HG03521 (cell line): Measurements from ENCODE around the gene PCDHGC4.

ENCODE experiments used
- ATAC-seq: cut with Tn5 transposase; IDR thresholded peaks from one replicate; pipeline ENCODE4 v1.9.1; 2021; ENCODE audit warnings: mild to moderate bottlenecking, moderate library complexity; ENCODE audit not compliant: unreplicated experiment

Gene PCDHGC4

GRCh38 chr5:141484641-141485311 is at the start of gene PCDHGC4:
Gene PCDHGC4, plus strand, starts transcription at chr5:141485030. Its CDS starts 144 bp downstream, at chr5:141485174.
- ATAC-seq = no peak

DNA sequence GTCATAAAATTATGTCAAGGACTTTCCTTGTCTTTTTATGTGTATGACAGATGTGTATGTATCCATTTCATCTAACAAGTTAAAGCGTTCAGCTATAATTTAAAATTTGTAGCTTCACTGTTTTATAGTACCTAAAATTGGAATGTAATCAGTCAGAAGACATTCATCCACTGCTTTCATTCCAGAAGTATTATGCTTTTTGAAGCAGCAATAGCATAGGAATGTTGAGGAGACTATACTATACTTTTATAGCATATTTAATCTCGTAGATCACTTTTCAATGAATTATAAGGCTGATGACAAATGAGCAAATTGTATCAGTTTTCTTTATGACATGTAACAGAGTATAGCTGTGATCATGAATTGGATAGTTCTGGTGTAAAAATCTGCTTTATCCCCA is 47.6 kb upstream of the PCDHGC4 start:
- ATAC-seq = no peak

DNA sequence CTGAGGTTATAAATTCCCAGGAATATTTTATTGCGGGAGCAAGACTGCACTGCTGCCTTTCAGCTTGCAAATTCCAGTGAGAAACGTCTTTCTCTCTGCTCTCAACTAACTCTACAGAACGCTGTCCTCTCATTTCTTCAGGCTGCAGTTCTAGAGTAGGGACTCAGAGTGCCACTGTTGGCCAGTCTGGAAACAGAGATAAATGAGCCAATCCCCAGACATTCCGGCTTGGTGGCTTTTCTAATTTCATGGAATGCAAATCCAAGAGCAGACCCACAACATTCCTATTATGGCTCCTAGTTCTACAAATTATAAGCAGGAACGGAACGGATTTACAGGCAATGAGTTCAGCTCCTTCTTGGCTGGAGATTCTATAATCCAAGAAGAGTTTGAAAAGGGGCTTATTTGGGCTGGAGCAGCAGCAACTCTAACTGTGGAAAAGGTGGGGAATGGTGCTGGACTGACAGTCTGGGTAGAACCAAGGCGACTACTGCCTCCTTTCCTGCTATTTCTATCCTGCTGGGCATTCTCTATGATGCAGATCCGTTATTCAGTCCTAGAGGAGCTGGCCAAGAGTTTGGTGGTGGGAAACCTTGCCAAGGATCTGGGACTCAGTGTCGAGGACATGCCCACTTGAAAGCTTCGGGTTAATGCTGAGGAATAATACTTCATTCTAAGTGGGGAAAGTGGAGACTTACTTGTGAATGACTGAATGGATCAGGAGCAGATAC is 45.3 kb upstream of the PCDHGC4 start:
- ATAC-seq = no peak

- no peak for ATAC-seq
These were observed 44.5 kb upstream of the PCDHGC4 start for GRCh38 chr5:141440341-141440740.

GRCh38 chr5:141441571-141442170 is 43.2 kb upstream of the PCDHGC4 start:
- ATAC-seq = no peak

- ATAC-seq = no peak
These were observed 19.5 kb upstream of the PCDHGC4 start for GRCh38 chr5:141465351-141465750.

GRCh38 chr5:141475625-141476131 is 9.2 kb upstream of the PCDHGC4 start, which contains the start of gene PCDHGC3:
Gene PCDHGC3, plus strand, starts transcription at chr5:141475966. Its CDS starts 151 bp downstream, at chr5:141476117.
- ATAC-seq = peak; percentile 96

DNA sequence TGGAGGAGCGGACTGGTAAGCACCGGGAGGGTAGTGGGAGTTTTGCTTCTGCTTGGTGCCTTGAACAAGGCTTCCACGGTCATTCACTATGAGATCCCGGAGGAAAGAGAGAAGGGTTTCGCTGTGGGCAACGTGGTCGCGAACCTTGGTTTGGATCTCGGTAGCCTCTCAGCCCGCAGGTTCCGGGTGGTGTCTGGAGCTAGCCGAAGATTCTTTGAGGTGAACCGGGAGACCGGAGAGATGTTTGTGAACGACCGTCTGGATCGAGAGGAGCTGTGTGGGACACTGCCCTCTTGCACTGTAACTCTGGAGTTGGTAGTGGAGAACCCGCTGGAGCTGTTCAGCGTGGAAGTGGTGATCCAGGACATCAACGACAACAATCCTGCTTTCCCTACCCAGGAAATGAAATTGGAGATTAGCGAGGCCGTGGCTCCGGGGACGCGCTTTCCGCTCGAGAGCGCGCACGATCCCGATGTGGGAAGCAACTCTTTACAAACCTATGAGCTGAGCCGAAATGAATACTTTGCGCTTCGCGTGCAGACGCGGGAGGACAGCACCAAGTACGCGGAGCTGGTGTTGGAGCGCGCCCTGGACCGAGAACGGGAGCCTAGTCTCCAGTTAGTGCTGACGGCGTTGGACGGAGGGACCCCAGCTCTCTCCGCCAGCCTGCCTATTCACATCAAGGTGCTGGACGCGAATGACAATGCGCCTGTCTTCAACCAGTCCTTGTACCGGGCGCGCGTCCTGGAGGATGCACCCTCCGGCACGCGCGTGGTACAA is 8.5 kb upstream of the PCDHGC4 start:
- ATAC-seq = peak; percentile 8

DNA sequence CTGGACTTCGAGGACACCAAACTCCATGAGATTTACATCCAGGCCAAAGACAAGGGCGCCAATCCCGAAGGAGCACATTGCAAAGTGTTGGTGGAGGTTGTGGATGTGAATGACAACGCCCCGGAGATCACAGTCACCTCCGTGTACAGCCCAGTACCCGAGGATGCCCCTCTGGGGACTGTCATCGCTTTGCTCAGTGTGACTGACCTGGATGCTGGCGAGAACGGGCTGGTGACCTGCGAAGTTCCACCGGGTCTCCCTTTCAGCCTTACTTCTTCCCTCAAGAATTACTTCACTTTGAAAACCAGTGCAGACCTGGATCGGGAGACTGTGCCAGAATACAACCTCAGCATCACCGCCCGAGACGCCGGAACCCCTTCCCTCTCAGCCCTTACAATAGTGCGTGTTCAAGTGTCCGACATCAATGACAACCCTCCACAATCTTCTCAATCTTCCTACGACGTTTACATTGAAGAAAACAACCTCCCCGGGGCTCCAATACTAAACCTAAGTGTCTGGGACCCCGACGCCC is 7.7 kb upstream of the PCDHGC4 start:
- no peak for ATAC-seq

DNA sequence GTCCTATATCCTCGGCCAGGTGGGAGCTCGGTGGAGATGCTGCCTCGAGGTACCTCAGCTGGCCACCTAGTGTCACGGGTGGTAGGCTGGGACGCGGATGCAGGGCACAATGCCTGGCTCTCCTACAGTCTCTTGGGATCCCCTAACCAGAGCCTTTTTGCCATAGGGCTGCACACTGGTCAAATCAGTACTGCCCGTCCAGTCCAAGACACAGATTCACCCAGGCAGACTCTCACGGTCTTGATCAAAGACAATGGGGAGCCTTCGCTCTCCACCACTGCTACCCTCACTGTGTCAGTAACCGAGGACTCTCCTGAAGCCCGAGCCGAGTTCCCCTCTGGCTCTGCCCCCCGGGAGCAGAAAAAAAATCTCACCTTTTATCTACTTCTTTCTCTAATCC is 7.0 kb upstream of the PCDHGC4 start:
- no peak for ATAC-seq

GRCh38 chr5:141478321-141478945 is 6.4 kb upstream of the PCDHGC4 start:
- no peak for ATAC-seq

DNA sequence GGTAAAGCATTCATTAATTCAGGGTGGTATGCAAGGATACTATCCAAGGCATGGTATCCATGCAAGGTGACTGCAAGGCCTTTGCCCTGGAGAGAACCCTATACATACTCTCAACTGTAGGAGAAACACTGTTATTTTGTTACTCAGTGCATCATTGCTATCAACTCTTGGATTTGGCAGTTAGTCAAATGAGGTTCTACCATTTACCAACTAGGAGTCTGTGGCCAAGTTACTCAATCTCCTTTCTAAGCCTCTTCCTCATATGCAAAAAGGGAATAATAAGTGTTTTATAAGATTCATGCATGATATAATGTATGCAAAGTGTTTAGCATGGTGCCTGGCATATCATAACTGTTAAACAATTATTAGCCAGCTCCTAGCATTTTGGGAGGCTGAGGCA is 5.1 kb upstream of the PCDHGC4 start:
- ATAC-seq = no peak

- ATAC-seq = no peak
These were observed 928 bp upstream of the PCDHGC4 start for GRCh38 chr5:141483902-141484301.

GRCh38 chr5:141484310-141484640 is 555 bp upstream of the PCDHGC4 start:
- ATAC-seq = no peak

GRCh38 chr5:141485321-141486055 is 658 bp downstream of the PCDHGC4 start:
- ATAC-seq = no peak

DNA sequence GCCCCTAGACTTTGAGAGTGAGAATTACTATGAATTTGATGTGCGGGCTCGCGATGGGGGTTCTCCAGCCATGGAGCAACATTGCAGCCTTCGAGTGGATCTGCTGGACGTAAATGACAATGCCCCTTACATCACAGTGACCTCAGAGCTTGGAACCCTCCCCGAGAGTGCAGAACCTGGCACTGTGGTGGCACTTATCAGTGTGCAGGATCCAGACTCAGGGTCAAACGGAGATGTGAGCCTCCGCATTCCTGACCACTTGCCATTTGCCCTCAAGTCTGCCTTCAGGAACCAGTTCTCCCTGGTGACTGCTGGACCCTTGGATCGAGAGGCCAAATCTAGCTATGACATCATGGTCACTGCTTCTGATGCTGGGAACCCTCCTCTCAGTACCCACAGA is 1.3 kb downstream of the PCDHGC4 start:
- no peak for ATAC-seq

DNA sequence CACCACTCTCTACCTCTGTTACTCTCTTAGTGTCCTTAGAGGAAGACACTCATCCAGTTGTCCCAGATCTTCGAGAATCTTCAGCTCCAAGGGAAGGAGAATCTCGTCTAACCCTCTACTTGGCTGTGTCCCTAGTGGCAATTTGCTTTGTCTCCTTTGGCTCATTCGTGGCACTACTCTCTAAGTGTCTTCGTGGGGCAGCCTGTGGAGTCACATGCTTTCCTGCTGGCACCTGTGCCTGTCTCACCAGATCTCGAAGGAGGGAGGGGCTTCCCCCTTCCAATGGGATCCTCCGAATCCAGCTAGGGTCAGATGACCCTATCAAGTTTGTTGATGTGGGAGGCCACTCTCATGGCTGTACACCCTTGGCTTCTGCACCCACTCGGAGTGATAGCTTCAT is 2.3 kb downstream of the PCDHGC4 start:
- no peak for ATAC-seq

DNA sequence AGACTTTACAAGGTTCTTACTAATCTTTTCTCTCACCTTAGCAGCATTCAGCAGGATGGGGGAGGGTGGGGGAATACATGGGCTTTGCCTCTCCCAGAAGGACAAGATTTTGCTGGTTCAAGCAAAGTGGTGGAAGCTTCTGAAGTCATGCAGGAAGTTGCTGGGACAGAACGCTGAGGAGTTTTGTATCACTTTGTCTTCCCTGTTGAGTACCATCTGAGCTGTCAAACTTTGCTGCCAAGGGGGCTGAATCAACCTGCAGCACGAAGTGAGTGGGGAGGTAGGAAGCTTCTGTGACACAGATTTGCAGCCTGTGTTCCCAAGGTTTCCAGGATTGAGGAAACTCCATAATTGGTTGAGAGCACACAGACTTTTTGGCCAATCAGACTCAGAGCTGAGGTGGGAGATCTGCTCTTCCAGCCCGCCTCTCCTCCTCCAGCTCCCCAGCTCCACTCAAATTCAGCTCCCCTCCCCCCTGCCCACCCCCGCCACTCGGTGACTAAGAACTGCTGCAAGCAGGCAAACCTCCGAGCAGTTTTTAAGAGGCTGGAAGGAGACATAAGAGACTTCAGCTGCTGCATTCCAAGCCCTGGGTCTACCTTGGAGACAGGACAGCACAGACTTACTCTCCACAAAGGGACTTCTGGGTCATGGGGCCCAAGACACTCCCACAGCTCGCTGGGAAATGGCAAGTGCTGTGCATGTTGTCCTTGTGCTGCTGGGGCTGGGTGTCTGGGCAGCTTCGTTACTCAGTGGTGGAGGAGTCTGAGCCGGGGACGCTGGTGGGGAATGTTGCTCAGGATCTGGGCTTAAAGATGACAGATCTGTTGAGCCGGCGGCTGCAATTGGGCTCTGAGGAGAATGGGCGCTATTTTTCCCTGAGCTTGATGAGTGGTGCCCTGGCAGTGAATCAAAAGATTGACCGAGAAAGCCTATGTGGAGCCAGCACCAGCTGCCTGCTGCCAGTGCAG is 4.0 kb downstream of the PCDHGC4 start, which contains the start of gene PCDHGC5:
TSS of gene PCDHGC5 (plus strand) at position 491 of the 971 bp plus-strand sequence. CDS start at position 651, 160 bp downstream.
- ATAC-seq = no peak
